GM12878 (cell line): Measurements from ENCODE around the gene PALS2. TPM values are rescaled to one million over a fixed set of nuclear protein-coding genes. Genes with fewer than 3 reads are reported as not detected.
A peak's percentile ranks its signal among the peaks of the same experiment; 100 is the strongest.

Experiments
- ATAC-seq: fragments of 200-7000 bp; cut with Tn5 transposase; 3 replicates; pipeline ENCODE4 v1.9.1; 2020; ENCODE audit warnings: mild to moderate bottlenecking, moderate library complexity
- BruUV-seq: library from RNA; stranded (reverse); fragments of 400-500 nt; replicated peaks from 2 replicates; lab custom pipeline; 2021; lab: Mats Ljungman, UMichigan
- CTCF ChIA-PET: fragments of 300-600 bp; sonication (Branson Sonifier 250); formaldehyde crosslinking; extraction: SDS; loops from one replicate; lab custom pipeline; 2021; ENCODE audit warnings: inconsistent platforms; lab: Yijun Ruan, JAX
- POLR2A ChIA-PET: fragments of 350-600 bp; formaldehyde crosslinking; extraction: SDS; loops from one replicate; lab custom pipeline; 2021; ENCODE audit warnings: inconsistent platforms; lab: Charles Lee
- RAD21 ChIA-PET: fragments of 300-600 bp; sonication (Branson Sonifier 250); formaldehyde crosslinking; loops from one replicate; lab custom pipeline; 2023; ENCODE audit warnings: antibody characterized with exemption; ENCODE audit not compliant: unreplicated experiment; lab: Charles Lee
- SMC1A ChIA-PET: fragments of 300-600 bp; sonication (Branson Sonifier 250); formaldehyde crosslinking; loops from one replicate; lab custom pipeline; 2023; ENCODE audit not compliant: unreplicated experiment, uncharacterized antibody; lab: Charles Lee
- DNase-seq: peaks from one replicate; pipeline ENCODE4 v3.0.0-alpha.2; 2011; ENCODE audit warnings: low read depth, low spot score
- FAIRE-seq: peaks from 3 replicates; lab custom pipeline; 2011; peaks lifted over from hg19 to GRCh38; lab: Jason Lieb, UNC
- H2AFZ ChIP-seq: 2 replicates; pipeline ENCODE4 v1.6.0; 2011; ENCODE audit warnings: low read depth, low read length, control low read depth; ENCODE audit not compliant: control insufficient read depth
- H3K27ac ChIP-seq: 2 replicates; pipeline ENCODE4 v1.5.1; 2011; ENCODE audit warnings: control low read depth; ENCODE audit not compliant: control insufficient read depth, insufficient read depth
- H3K27me3 ChIP-seq, 2 experiments: replicated peaks in 1 of 2; 2 replicates each; pipeline versions ENCODE4 v1.6.0 to v1.6.1; 2011; ENCODE audit warnings: low read length in 1 of 2; ENCODE audit not compliant: control insufficient read depth in 2 of 2, insufficient read depth in 2 of 2
- H3K36me3 ChIP-seq, 2 experiments: 2 replicates each; pipeline ENCODE4 v1.5.1; 2011; ENCODE audit warnings: low read length in 1 of 2; ENCODE audit not compliant: control insufficient read depth in 2 of 2, insufficient read depth in 2 of 2
- H3K4me1 ChIP-seq: 2 replicates; pipeline ENCODE4 v1.6.1; 2011; ENCODE audit warnings: mild to moderate bottlenecking, low read length, moderate library complexity, mixed read lengths; ENCODE audit not compliant: control insufficient read depth, insufficient read depth
- H3K4me2 ChIP-seq: 2 replicates; pipeline ENCODE4 v1.6.0; 2011; ENCODE audit warnings: control low read depth; ENCODE audit not compliant: control insufficient read depth, insufficient read depth
- H3K4me3 ChIP-seq: fragments of 200-600 bp; sonication (generic); 2 replicates; pipeline ENCODE4 v1.5.1; 2016
- H3K79me2 ChIP-seq: 2 replicates; pipeline ENCODE4 v1.6.0; 2011; ENCODE audit warnings: low read length; ENCODE audit not compliant: control insufficient read depth, insufficient read depth
- H3K9ac ChIP-seq: 2 replicates; pipeline ENCODE4 v1.8.0; 2011; ENCODE audit warnings: low read length, control low read depth, mixed read lengths; ENCODE audit not compliant: control insufficient read depth, insufficient read depth
- H3K9me3 ChIP-seq: replicated peaks from 3 replicates; pipeline ENCODE4 v1.5.1; 2011; ENCODE audit warnings: mild to moderate bottlenecking, low read length; ENCODE audit not compliant: control insufficient read depth, insufficient read depth
- H4K20me1 ChIP-seq: 2 replicates; pipeline ENCODE4 v1.6.0; 2011; ENCODE audit not compliant: control insufficient read depth, insufficient read depth
- CREB1 ChIP-seq: IDR thresholded peaks from 2 replicates; pipeline ENCODE4 v1.6.1; 2012; ENCODE audit warnings: low read depth, mild to moderate bottlenecking, inconsistent platforms
- JUND ChIP-seq: IDR thresholded peaks from 2 replicates; pipeline ENCODE4 v1.6.1; 2012; ENCODE audit warnings: low read depth, mild to moderate bottlenecking, low read length, improper control_type of control experiment, moderate library complexity
- KDM1A ChIP-seq: fragments of 200-600 bp; sonication (generic); IDR thresholded peaks from 2 replicates; pipeline ENCODE4 v1.6.1; 2016; ENCODE audit warnings: borderline replicate concordance
- NFIC ChIP-seq: IDR thresholded peaks from 2 replicates; pipeline ENCODE4 v1.6.1; 2012; ENCODE audit warnings: low read depth, mild to moderate bottlenecking, inconsistent platforms, low read length, moderate library complexity
- SKIL ChIP-seq: fragments of 450-650 bp; IDR thresholded peaks from 2 replicates; pipeline ENCODE4 v1.6.1; 2017; ENCODE audit warnings: mild to moderate bottlenecking, low read depth, inconsistent platforms; ENCODE audit not compliant: poor library complexity, severe bottlenecking
- SUZ12 ChIP-seq: fragments of 200-600 bp; sonication (generic); IDR thresholded peaks from one replicate; pipeline ENCODE4 v1.6.1; 2018; ENCODE audit warnings: antibody characterized with exemption, mild to moderate bottlenecking; ENCODE audit not compliant: unreplicated experiment
- WGBS: methylation state at CpG from one replicate; pipeline ENCODE4 v1.1.6; 2016; ENCODE audit warnings: low lambda C conversion rate; ENCODE audit not compliant: insufficient replicate concordance, insufficient coverage; ENCODE audit errors: missing lambda C conversion rate; 5-methylcytosine and 5-hydroxymethylcytosine counted together
- in situ Hi-C: fragments of 300-500 bp; cut with MboI; formaldehyde crosslinking; loops from 9 replicates; pipeline ENCODE4 v1.14.3; 2018; ENCODE audit warnings: mixed read lengths
- intact Hi-C: fragments of 100-400 bp; cut with micrococcal nuclease; formaldehyde crosslinking; loops from one replicate; pipeline ENCODE4 v1.14.2; 2022; ENCODE audit not compliant: unreplicated experiment
- polyA plus RNA-seq, 11 experiments: library from polyadenylated mRNA; depleted of rRNA in 4 of 11; unstranded in 6 of 11; stranded (reverse) in 5 of 11; fragments of >200 nt; fragmentation: Nextera tagmentation in 4 of 11; fragmentation: Illumina TruSeq in 1 of 11; extraction: Ambion mirVana in 4 of 11; extraction: Trizol in 1 of 11; gene quantifications; 1 replicate in 1 of 11; 2 replicates in 10 of 11; pipeline versions ENCODE4 v1.2.1 to v1.2.3, GENCODE V29; 2011 to 2016; ENCODE audit warnings: inconsistent platforms in 2 of 11, missing spikeins in 2 of 11, low read depth in 1 of 11
- total RNA-seq, 4 experiments: library from RNA; depleted of rRNA in 3 of 4; stranded (reverse); fragments of >200 nt in 3 of 4; fragmentation: Illumina TruSeq in 1 of 4; extraction: Trizol in 1 of 4; gene quantifications; 2 replicates each; pipeline versions ENCODE4 v1.2.1 to v1.2.3, GENCODE V29; 2013 to 2021

Gene PALS2
- total and polyA plus RNA-seq, 10 of the 15 experiments (the other 5 are each of a cell fraction or from before 2014, with no cell fraction given) = 10.7 to 53.5 (median 20.1) TPM

GRCh38 chr7:24578052-24578451 is 4.8 kb downstream of the PALS2 start:
- Histone ChIP-seq H3K9ac (no peak overlapping the region), H4K20me1 (no peaks in the 10 kb centered on the region), H2AFZ (no peak overlapping the region), H3K36me3 (no peaks in the 10 kb centered on the region), H3K27me3 (no peaks in the 10 kb centered on the region), H3K27ac (no peak overlapping the region), H3K79me2 (peaks cover 75% of the 10 kb centered on the region), H3K9me3 (no peaks in the 10 kb centered on the region), H3K4me1 (peaks cover 7% of the 10 kb centered on the region), H3K4me2 (peak overlapping the region; percentile 73), H3K4me3 (no peak overlapping the region)
- TF ChIP-seq KDM1A = no peak
- no peak for TF ChIP-seq NFIC
- no peak for TF ChIP-seq JUND
- no peak for TF ChIP-seq SKIL
- TF ChIP-seq SUZ12 = no peak
- no peak for TF ChIP-seq CREB1
- in situ Hi-C loops (loop anchor here (5.0 kb wide), 1 partner anchor 84 kb away; no protein-coding TSS in a partner anchor), intact Hi-C loops (loop anchor here (5.0 to 10.0 kb wide), 3 partner anchors 36 to 1033 kb away; no protein-coding TSS in a partner anchor)
- DNase-seq (no peak), ATAC-seq (no peak), FAIRE-seq (no peak)
- 78% methylated on average over 3 of the region's 3 CpGs for WGBS
- ChIA-PET CTCF (interaction anchor here (5.3 to 7.1 kb wide), 2 partner anchors 12 to 89 kb away, joined by 136 to 147 read pairs; no protein-coding TSS in a partner anchor), POLR2A (no interaction called here), RAD21 (interaction anchor here (0.6 to 8.1 kb wide), 5 partner anchors 16 to 243 kb away, joined by 3 to 106 read pairs (median 3); no protein-coding TSS in a partner anchor), SMC1A (interaction anchor here (0.7 to 10.1 kb wide), 5 partner anchors 11 to 1472 kb away, joined by 3 to 142 read pairs (median 3); no protein-coding TSS in a partner anchor)
- BruUV-seq = no TSS peak
